HAP-1 (cell line): ENCODE measurements around the gene RALGPS1.

ENCODE experiments used
- DNase-seq, 2 experiments: peaks; one replicate each; pipeline ENCODE4 v3.0.0-alpha.2; 2016 to 2020; ENCODE audit warnings: low spot score in 2 of 2
- H3K27me3 ChIP-seq: fragments of 250-450 bp; sonication (Bioruptor Pico); 2 replicates; pipeline ENCODE4 v1.5.1; 2020; ENCODE audit warnings: low read depth, mild to moderate bottlenecking, moderate library complexity
- H3K36me3 ChIP-seq: fragments of 250-450 bp; sonication (Bioruptor Pico); replicated peaks from 2 replicates; pipeline ENCODE4 v1.5.1; 2020; ENCODE audit warnings: mild to moderate bottlenecking
- H3K4me1 ChIP-seq: fragments of 250-450 bp; sonication (Bioruptor Pico); 2 replicates; pipeline ENCODE4 v1.5.1; 2020; ENCODE audit warnings: mild to moderate bottlenecking
- H3K4me3 ChIP-seq: fragments of 250-450 bp; sonication (Bioruptor Pico); 2 replicates; pipeline ENCODE4 v1.5.1; 2020; ENCODE audit warnings: mild to moderate bottlenecking, moderate library complexity
- H3K9me3 ChIP-seq: fragments of 250-450 bp; sonication (Bioruptor Pico); 2 replicates; pipeline ENCODE4 v1.5.1; 2020; ENCODE audit warnings: mild to moderate bottlenecking, moderate library complexity
- in situ Hi-C: fragments of 300-500 bp; cut with MboI; formaldehyde crosslinking; loops from 3 replicates; pipeline ENCODE4 v1.14.3; 2020; ENCODE audit warnings: low sequenced_read_pairs, inconsistent platforms, mixed read lengths

RALGPS1 gene

GRCh38 chr9:127219520-127219919 lies 304.9 kb downstream of the RALGPS1 start:
- in situ Hi-C loops, result loop anchor here (10.0 kb wide), 1 partner anchor 175 kb away; the partner anchor contains the start of gene SLC2A8

GRCh38 chr9:127221695-127222094 lies 307.1 kb downstream of the RALGPS1 start:
- peaks cover 17% of the 10 kb centered on the region for H3K27me3 ChIP-seq
- H3K36me3 ChIP-seq, result no peaks in the 10 kb centered on the region; the same call in 1 of the 2 replicates
- no peaks in the 10 kb centered on the region for H3K9me3 ChIP-seq
- peaks cover 5% of the 10 kb centered on the region; the same call in 1 of the 2 replicates for H3K4me1 ChIP-seq
- no peak overlapping the region for H3K4me3 ChIP-seq
- no peak for DNase-seq
- in situ Hi-C loops, result no loop called here

More at GRCh38 chr9:127219520-127219919, 304.9 kb downstream of the RALGPS1 start:
- peaks cover 17% of the 10 kb centered on the region for H3K27me3 ChIP-seq
- no peak overlapping the region for H3K4me3 ChIP-seq
- H3K4me1 ChIP-seq, result no peaks in the 10 kb centered on the region; the same call in 1 of the 2 replicates
- H3K9me3 ChIP-seq, result no peaks in the 10 kb centered on the region
- no peak for DNase-seq
- H3K36me3 ChIP-seq, result no peaks in the 10 kb centered on the region

- H3K9me3 ChIP-seq, result no peaks in the 10 kb centered on the region
- peaks cover 17% of the 10 kb centered on the region for H3K27me3 ChIP-seq
- no peak overlapping the region for H3K4me3 ChIP-seq
- peaks cover 5% of the 10 kb centered on the region; the same call in 1 of the 2 replicates for H3K4me1 ChIP-seq
- in situ Hi-C loops, result no loop called here
- no peaks in the 10 kb centered on the region; the same call in 1 of the 2 replicates for H3K36me3 ChIP-seq
- no peak for DNase-seq
Measured at GRCh38 chr9:127222388-127223095, 308.0 kb downstream of the RALGPS1 start.

- DNase-seq, result no peak
- Histone ChIP-seq H3K9me3 (no peaks in the 10 kb centered on the region), H3K4me1 (peaks cover 5% of the 10 kb centered on the region; the same call in 1 of the 2 replicates), H3K36me3 (no peaks in the 10 kb centered on the region; the same call in 1 of the 2 replicates), H3K4me3 (no peak overlapping the region), H3K27me3 (peaks cover 17% of the 10 kb centered on the region)
- in situ Hi-C loops, result no loop called here
Measured at GRCh38 chr9:127223266-127223665, 308.7 kb downstream of the RALGPS1 start.

- in situ Hi-C loops, result no loop called here
- peak in 1 of 2 experiments; percentile 46 for DNase-seq
- H3K27me3 ChIP-seq, result peaks cover 17% of the 10 kb centered on the region
- no peaks in the 10 kb centered on the region for H3K9me3 ChIP-seq
- H3K4me1 ChIP-seq, result peaks cover 5% of the 10 kb centered on the region; the same call in 1 of the 2 replicates
- H3K4me3 ChIP-seq, result peak overlapping the region; percentile 45
- no peaks in the 10 kb centered on the region; the same call in 1 of the 2 replicates for H3K36me3 ChIP-seq
Measured at GRCh38 chr9:127223810-127224177, 309.2 kb downstream of the RALGPS1 start.

- Histone ChIP-seq H3K27me3 (peaks cover 17% of the 10 kb centered on the region), H3K4me3 (peak overlapping the region; percentile 45), H3K4me1 (peaks cover 5% of the 10 kb centered on the region; the same call in 1 of the 2 replicates), H3K9me3 (no peaks in the 10 kb centered on the region), H3K36me3 (no peaks in the 10 kb centered on the region; the same call in 1 of the 2 replicates)
- peak; percentile 86 to 98 for DNase-seq
- in situ Hi-C loops, result no loop called here
Measured at GRCh38 chr9:127224178-127224882, 309.7 kb downstream of the RALGPS1 start.

GRCh38 chr9:127224883-127225739 lies 310.5 kb downstream of the RALGPS1 start:
- H3K36me3 ChIP-seq, result no peaks in the 10 kb centered on the region; the same call in 1 of the 2 replicates
- H3K27me3 ChIP-seq, result peaks cover 17% of the 10 kb centered on the region
- in situ Hi-C loops, result no loop called here
- H3K4me1 ChIP-seq, result peaks cover 5% of the 10 kb centered on the region; the same call in 1 of the 2 replicates
- peak overlapping the region; percentile 55 for H3K4me3 ChIP-seq
- H3K9me3 ChIP-seq, result no peaks in the 10 kb centered on the region
- peak; percentile 91 to 99 for DNase-seq

- Histone ChIP-seq H3K9me3 (no peaks in the 10 kb centered on the region), H3K4me1 (peaks cover 5% of the 10 kb centered on the region; the same call in 1 of the 2 replicates), H3K36me3 (no peaks in the 10 kb centered on the region; the same call in 1 of the 2 replicates), H3K4me3 (peak overlapping the region; percentile 55), H3K27me3 (peaks cover 17% of the 10 kb centered on the region)
- in situ Hi-C loops, result no loop called here
- peak in 1 of 2 experiments; percentile 28 for DNase-seq
Measured at GRCh38 chr9:127225801-127226625, 311.4 kb downstream of the RALGPS1 start.

GRCh38 chr9:127229691-127230417 lies 315.3 kb downstream of the RALGPS1 start:
- no peak overlapping the region for H3K4me3 ChIP-seq
- no peak for DNase-seq
- H3K27me3 ChIP-seq, result no peaks in the 10 kb centered on the region
- peaks cover 10% of the 10 kb centered on the region for H3K4me1 ChIP-seq
- no peaks in the 10 kb centered on the region; the same call in 1 of the 2 replicates for H3K36me3 ChIP-seq
- in situ Hi-C loops, result no loop called here
- no peaks in the 10 kb centered on the region for H3K9me3 ChIP-seq

- Histone ChIP-seq H3K27me3 (no peaks in the 10 kb centered on the region), H3K9me3 (no peaks in the 10 kb centered on the region), H3K4me1 (peaks cover 5% of the 10 kb centered on the region), H3K36me3 (no peaks in the 10 kb centered on the region), H3K4me3 (no peak overlapping the region)
- no peak for DNase-seq
- in situ Hi-C loops, result no loop called here
Measured at GRCh38 chr9:127231666-127232065, 317.1 kb downstream of the RALGPS1 start.

- H3K4me1 ChIP-seq, result peaks cover 5% of the 10 kb centered on the region
- no peaks in the 10 kb centered on the region for H3K9me3 ChIP-seq
- no peak overlapping the region for H3K4me3 ChIP-seq
- no peaks in the 10 kb centered on the region for H3K36me3 ChIP-seq
- in situ Hi-C loops, result no loop called here
- H3K27me3 ChIP-seq, result no peaks in the 10 kb centered on the region
- no peak for DNase-seq
Measured at GRCh38 chr9:127232833-127233549, 318.4 kb downstream of the RALGPS1 start.

- in situ Hi-C loops, result no loop called here
- no peaks in the 10 kb centered on the region for H3K9me3 ChIP-seq
- no peaks in the 10 kb centered on the region for H3K36me3 ChIP-seq
- DNase-seq, result no peak
- H3K27me3 ChIP-seq, result no peaks in the 10 kb centered on the region
- H3K4me1 ChIP-seq, result peaks cover 5% of the 10 kb centered on the region
- no peak overlapping the region for H3K4me3 ChIP-seq
Measured at GRCh38 chr9:127233550-127233949, 319.0 kb downstream of the RALGPS1 start.
